ENCODE results near the gene FBXW8. TPM values are rescaled to one million over a fixed set of nuclear protein-coding genes. Genes with fewer than 3 reads are reported as not detected.
A peak's percentile ranks its signal among the peaks of the same experiment; 100 is the strongest.

FBXW8 gene
- total RNA-seq, 4 donors from 2014 or later, result 4.7 to 28.9 (median 9.2) TPM

DNA sequence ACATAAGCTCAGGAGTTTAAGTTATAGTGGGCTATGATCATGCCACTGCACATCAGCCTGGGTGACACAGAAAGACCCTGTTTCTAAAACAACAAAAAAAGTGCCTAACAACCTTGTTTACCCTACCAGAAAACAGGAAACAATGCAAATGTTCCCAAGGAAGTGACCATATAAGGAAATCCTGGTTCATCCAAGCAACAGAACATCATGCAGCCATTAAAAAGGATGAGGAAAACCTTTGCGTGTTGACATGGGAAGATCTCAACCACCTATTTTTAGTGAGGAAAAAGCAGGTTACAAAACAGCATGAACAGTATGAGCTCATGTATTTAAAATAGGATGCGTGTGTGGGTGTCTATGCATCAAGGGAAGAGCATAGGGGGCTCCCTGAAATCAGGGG is 43.2 kb upstream of the FBXW8 start:
- no peaks in the 10 kb centered on the region for H3K27me3 ChIP-seq
- TF ChIP-seq, protein P1, sequence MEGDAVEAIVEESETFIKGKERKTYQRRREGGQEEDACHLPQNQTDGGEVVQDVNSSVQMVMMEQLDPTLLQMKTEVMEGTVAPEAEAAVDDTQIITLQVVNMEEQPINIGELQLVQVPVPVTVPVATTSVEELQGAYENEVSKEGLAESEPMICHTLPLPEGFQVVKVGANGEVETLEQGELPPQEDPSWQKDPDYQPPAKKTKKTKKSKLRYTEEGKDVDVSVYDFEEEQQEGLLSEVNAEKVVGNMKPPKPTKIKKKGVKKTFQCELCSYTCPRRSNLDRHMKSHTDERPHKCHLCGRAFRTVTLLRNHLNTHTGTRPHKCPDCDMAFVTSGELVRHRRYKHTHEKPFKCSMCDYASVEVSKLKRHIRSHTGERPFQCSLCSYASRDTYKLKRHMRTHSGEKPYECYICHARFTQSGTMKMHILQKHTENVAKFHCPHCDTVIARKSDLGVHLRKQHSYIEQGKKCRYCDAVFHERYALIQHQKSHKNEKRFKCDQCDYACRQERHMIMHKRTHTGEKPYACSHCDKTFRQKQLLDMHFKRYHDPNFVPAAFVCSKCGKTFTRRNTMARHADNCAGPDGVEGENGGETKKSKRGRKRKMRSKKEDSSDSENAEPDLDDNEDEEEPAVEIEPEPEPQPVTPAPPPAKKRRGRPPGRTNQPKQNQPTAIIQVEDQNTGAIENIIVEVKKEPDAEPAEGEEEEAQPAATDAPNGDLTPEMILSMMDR (IDR thresholded peaks at IDR 0.05), result no peak
- TF ChIP-seq POLR2A (IDR thresholded peaks at IDR 0.05), result no peak
- H3K9me3 ChIP-seq, result no peaks in the 10 kb centered on the region
- DNase-seq, result no peak
- no peak overlapping the region for H3K4me3 ChIP-seq
- no peaks in the 10 kb centered on the region for H3K36me3 ChIP-seq
- H3K27ac ChIP-seq, result no peak overlapping the region
- H3K4me1 ChIP-seq, result no peaks in the 10 kb centered on the region

DNA sequence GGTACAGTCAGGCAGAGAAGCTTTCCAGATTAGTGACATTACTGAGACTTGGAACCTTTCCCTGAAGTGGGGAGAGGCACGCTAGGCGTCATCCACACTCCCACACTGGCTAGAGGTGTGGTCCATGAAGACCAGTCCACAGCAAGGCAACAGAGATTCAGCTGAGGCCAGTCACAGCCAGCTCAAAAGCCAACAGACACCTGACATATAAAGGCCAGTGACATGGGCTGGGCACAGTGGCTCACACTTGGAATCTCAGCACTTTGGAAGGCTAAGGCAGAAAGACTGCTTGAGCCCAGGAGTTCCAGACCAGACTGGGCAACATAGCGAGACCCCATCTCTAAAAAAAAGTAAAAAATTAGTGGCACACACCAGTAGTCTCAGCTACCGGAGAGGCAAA is 40.4 kb upstream of the FBXW8 start:
- no peaks in the 10 kb centered on the region for H3K27me3 ChIP-seq
- H3K36me3 ChIP-seq, result no peaks in the 10 kb centered on the region
- peaks cover 0 to 6% (median 0%) of the 10 kb centered on the region in 4 donors for H3K9me3 ChIP-seq
- no peak overlapping the region for H3K4me3 ChIP-seq
- no peaks in the 10 kb centered on the region for H3K4me1 ChIP-seq
- no peak for DNase-seq
- no peak overlapping the region for H3K27ac ChIP-seq
- TF ChIP-seq POLR2A (IDR thresholded peaks at IDR 0.05), result no peak
- TF ChIP-seq, protein P1 (IDR thresholded peaks at IDR 0.05), result no peak

DNA sequence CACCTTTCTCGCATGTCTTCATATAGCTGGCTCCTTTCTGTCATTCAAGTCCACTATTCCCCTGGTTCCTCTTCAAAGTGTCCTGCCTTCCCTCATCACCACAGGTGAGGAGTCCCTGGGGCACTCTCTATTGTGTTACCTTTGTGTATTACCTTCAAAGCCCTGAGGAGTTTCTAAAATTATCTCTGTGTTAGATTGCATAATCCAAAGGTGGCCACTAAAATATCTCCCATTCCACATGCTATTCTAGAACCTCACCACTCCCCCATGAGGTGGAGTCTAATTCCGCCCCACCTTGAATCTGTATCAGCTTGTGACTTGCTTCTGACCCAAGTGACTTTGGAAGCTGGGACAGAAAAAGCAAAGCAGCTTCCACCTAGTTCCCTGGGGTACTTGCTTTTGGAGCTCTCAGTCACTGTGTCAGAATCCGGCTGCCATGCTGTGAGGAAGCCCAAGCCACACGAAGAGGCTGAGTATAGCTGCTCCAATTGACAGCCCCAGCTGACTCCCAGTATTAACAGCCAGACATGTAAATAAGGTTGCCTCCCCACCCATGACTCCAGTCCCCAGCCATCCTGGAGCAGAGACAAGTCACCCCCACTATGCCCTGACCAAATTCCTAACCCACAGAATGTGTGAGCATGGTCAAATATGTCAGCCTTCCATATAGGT is 36.3 kb upstream of the FBXW8 start:
- Histone ChIP-seq H3K36me3 (no peaks in the 10 kb centered on the region), H3K4me3 (no peak overlapping the region), H3K4me1 (peaks cover 0 to 11% (median 5%) of the 10 kb centered on the region in 4 donors), H3K9me3 (peaks cover 0 to 6% (median 0%) of the 10 kb centered on the region in 4 donors), H3K27ac (no peak overlapping the region), H3K27me3 (peaks cover 0 to 8% of the 10 kb centered on the region in 2 donors)
- DNase-seq, result no peak
- no peak for TF ChIP-seq POLR2A (IDR thresholded peaks at IDR 0.05)
- TF ChIP-seq, protein P1 (IDR thresholded peaks at IDR 0.05), result no peak

DNA sequence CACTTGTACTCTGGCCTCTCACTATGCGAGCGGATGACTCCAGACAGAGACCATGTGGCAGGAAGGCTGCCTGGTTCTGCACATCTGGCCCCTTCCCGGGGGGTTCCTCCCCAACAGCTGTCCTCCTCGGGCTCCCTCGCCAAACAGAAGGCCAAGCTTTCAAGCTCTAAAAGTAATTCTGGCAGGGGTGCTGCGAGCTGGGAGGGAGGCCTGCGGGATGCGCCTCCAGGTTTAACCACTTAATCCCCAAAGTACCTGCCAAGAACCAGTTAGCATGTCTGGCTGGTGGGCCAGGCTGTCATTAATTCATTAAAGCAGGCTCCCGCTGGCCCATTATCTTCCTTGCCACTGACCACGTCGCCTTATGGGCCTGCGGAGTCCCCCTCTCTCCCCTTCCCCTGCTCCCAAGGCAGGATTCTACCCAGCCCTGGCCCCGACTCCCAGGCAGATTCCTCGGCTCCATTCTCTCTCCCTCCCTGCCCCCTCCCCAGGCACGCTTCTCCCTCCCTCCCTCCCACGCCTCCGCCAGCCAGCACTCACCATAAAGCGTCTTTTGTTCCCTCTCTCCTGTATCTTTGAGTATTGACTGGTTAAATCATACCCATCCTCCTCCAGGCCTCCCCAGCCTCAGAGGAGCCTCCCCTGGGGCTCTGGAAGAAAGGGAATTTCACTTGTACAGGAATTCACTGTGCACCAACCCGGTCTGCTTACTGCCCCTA is 34.4 kb upstream of the FBXW8 start:
- Histone ChIP-seq H3K27ac (no peak overlapping the region), H3K4me3 (no peak overlapping the region), H3K36me3 (no peaks in the 10 kb centered on the region), H3K4me1 (peaks cover under 1 to 28% (median 10%) of the 10 kb centered on the region in 4 donors), H3K27me3 (peaks cover 0 to 20% of the 10 kb centered on the region in 2 donors), H3K9me3 (peaks cover 0 to 6% (median 0%) of the 10 kb centered on the region in 4 donors)
- no peak for TF ChIP-seq POLR2A (IDR thresholded peaks at IDR 0.05)
- TF ChIP-seq, protein P1 (IDR thresholded peaks at IDR 0.05), result no peak
- no peak for DNase-seq

DNA sequence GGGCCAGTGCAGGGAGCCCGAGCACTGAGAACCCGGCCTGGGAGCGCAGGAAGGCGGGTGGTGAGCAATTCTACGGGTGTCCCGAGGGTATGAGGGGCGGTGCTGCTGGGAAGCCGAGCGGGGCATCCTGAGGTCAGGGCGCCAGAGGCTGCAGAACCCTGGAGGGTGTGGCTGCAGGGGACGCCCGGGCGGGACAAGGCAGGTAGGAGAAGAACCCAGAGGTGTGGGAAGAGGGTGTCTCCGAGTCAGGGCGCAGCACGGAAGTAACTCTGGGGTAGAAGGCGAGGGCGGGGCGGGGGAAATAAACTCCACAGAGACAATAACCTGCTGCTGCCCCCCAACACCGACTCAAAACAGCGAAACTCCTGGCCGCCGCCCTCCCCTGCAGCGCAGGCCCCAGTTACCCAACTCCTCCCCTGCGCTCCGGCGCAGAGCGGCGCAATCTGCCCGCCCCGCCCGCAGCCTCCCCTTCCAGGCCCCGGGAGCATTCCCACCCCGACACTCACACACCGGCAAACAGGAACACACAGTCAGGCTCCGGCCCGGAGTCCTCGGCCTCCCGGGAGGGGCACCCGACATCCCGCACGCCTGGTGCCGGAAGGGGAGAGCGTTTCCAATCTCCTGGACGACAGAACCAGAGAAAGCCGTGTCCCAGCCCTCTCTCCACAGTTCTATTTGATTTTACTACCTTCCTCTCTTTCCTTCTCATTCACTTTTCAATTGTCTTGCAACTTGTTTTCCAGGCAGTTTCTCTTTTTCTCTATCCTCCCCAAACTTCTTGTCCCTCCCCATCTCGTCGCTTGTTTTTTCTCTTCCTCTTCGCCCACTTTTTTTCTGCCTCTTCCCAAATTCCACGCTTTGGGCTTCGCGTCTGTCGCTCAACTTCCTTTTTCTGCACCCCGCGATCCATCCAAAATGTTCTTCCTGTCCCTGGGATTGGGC is 31.9 kb upstream of the FBXW8 start:
- Histone ChIP-seq H3K27me3 (peaks cover 0 to 41% of the 10 kb centered on the region in 2 donors), H3K4me3 (peak overlapping the region; percentile 5 to 45 (median 24)), H3K27ac (no peak overlapping the region), H3K9me3 (peaks cover 0 to 6% (median 0%) of the 10 kb centered on the region in 4 donors), H3K4me1 (peaks cover 2 to 42% (median 17%) of the 10 kb centered on the region in 4 donors), H3K36me3 (no peaks in the 10 kb centered on the region)
- DNase-seq, result no peak
- no peak for TF ChIP-seq POLR2A (IDR thresholded peaks at IDR 0.05)
- TF ChIP-seq, protein P1 (IDR thresholded peaks at IDR 0.05), result no peak
